ENCODE results near the gene RABGAP1L.

- TF ChIP-seq MEIS1 (CRISPR knock-in tag; IDR thresholded peaks at IDR 0.05; ENCODE audit: borderline replicate concordance) (no peak), ZNF10 (tag by site-specific recombination; IDR thresholded peaks at IDR 0.05) (no peak), KLF7 (tag by site-specific recombination; IDR thresholded peaks at IDR 0.05; ENCODE audit: borderline replicate concordance) (no peak), ZNF776 (tag by site-specific recombination; IDR thresholded peaks at IDR 0.05; ENCODE audit: borderline replicate concordance) (no peak), CTCF (tag by site-specific recombination; IDR thresholded peaks at IDR 0.05) (no peak), IKZF3 (tag by site-specific recombination; IDR thresholded peaks at IDR 0.05) (no peak)
- TF ChIP-seq, protein P1, sequence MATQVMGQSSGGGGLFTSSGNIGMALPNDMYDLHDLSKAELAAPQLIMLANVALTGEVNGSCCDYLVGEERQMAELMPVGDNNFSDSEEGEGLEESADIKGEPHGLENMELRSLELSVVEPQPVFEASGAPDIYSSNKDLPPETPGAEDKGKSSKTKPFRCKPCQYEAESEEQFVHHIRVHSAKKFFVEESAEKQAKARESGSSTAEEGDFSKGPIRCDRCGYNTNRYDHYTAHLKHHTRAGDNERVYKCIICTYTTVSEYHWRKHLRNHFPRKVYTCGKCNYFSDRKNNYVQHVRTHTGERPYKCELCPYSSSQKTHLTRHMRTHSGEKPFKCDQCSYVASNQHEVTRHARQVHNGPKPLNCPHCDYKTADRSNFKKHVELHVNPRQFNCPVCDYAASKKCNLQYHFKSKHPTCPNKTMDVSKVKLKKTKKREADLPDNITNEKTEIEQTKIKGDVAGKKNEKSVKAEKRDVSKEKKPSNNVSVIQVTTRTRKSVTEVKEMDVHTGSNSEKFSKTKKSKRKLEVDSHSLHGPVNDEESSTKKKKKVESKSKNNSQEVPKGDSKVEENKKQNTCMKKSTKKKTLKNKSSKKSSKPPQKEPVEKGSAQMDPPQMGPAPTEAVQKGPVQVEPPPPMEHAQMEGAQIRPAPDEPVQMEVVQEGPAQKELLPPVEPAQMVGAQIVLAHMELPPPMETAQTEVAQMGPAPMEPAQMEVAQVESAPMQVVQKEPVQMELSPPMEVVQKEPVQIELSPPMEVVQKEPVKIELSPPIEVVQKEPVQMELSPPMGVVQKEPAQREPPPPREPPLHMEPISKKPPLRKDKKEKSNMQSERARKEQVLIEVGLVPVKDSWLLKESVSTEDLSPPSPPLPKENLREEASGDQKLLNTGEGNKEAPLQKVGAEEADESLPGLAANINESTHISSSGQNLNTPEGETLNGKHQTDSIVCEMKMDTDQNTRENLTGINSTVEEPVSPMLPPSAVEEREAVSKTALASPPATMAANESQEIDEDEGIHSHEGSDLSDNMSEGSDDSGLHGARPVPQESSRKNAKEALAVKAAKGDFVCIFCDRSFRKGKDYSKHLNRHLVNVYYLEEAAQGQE (tag by site-specific recombination; IDR thresholded peaks at IDR 0.05): no peak
- TF ChIP-seq, protein P2, sequence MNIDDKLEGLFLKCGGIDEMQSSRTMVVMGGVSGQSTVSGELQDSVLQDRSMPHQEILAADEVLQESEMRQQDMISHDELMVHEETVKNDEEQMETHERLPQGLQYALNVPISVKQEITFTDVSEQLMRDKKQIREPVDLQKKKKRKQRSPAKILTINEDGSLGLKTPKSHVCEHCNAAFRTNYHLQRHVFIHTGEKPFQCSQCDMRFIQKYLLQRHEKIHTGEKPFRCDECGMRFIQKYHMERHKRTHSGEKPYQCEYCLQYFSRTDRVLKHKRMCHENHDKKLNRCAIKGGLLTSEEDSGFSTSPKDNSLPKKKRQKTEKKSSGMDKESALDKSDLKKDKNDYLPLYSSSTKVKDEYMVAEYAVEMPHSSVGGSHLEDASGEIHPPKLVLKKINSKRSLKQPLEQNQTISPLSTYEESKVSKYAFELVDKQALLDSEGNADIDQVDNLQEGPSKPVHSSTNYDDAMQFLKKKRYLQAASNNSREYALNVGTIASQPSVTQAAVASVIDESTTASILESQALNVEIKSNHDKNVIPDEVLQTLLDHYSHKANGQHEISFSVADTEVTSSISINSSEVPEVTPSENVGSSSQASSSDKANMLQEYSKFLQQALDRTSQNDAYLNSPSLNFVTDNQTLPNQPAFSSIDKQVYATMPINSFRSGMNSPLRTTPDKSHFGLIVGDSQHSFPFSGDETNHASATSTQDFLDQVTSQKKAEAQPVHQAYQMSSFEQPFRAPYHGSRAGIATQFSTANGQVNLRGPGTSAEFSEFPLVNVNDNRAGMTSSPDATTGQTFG (tag by site-specific recombination; IDR thresholded peaks at IDR 0.05; ENCODE audit: borderline replicate concordance): no peak
Measured at GRCh38 chr1:174149216-174149615, 10.1 kb upstream of the RABGAP1L start.

All from HEK293 (cell line).